Stimulated activated naive CD4-positive, alpha-beta T cell (primary cell): ENCODE measurements around the gene C1orf174.
"Not testable (repeated sequence)": the region's sequence is repeated elsewhere in the genome, so short reads cannot be mapped to it uniquely, and the experiment has no call there.

ENCODE experiments used
- DNase-seq, 6 experiments: peaks; one replicate each; lab custom pipeline; 2025; lab: John Stamatoyannopoulos, UW

C1orf174 gene

GRCh38 chr1:3925762-3926161, 25.7 kb upstream of the C1orf174 start:
- no peak for DNase-seq

GRCh38 chr1:3925256-3925655, 25.2 kb upstream of the C1orf174 start:
- DNase-seq = no peak

GRCh38 chr1:3924825-3925220, 24.8 kb upstream of the C1orf174 start:
- no peak for DNase-seq

GRCh38 chr1:3924186-3924824, 24.2 kb upstream of the C1orf174 start:
- no peak for DNase-seq

GRCh38 chr1:3923378-3924185, 23.5 kb upstream of the C1orf174 start:
- no peak for DNase-seq

GRCh38 chr1:3922851-3923250, 22.8 kb upstream of the C1orf174 start:
- no peak for DNase-seq

- no peak for DNase-seq
Measured at GRCh38 chr1:3922201-3922725, 22.2 kb upstream of the C1orf174 start.

- DNase-seq = no peak
Measured at GRCh38 chr1:3921765-3922164, 21.7 kb upstream of the C1orf174 start.

- no peak for DNase-seq
Measured at GRCh38 chr1:3919706-3920105, 19.6 kb upstream of the C1orf174 start.

GRCh38 chr1:3918966-3919611, 19.0 kb upstream of the C1orf174 start:
- no peak for DNase-seq

GRCh38 chr1:3918359-3918758, 18.3 kb upstream of the C1orf174 start:
- not testable (repeated sequence) for DNase-seq

GRCh38 chr1:3917761-3918160, 17.7 kb upstream of the C1orf174 start:
- DNase-seq = no peak

- no peak for DNase-seq
Measured at GRCh38 chr1:3915551-3916121, 15.6 kb upstream of the C1orf174 start.

GRCh38 chr1:3914911-3915310, 14.8 kb upstream of the C1orf174 start:
- DNase-seq = no peak

- DNase-seq = no peak
Measured at GRCh38 chr1:3914331-3914851, 14.3 kb upstream of the C1orf174 start.

- no peak for DNase-seq
Measured at GRCh38 chr1:3912809-3913685, 13.0 kb upstream of the C1orf174 start.

- no peak for DNase-seq
Measured at GRCh38 chr1:3911981-3912808, 12.1 kb upstream of the C1orf174 start.

GRCh38 chr1:3910857-3911845, 11.1 kb upstream of the C1orf174 start:
- DNase-seq = peak; percentile 59 to 80 (median 65)
